ENCODE data around the gene DYNLT1.

DNA sequence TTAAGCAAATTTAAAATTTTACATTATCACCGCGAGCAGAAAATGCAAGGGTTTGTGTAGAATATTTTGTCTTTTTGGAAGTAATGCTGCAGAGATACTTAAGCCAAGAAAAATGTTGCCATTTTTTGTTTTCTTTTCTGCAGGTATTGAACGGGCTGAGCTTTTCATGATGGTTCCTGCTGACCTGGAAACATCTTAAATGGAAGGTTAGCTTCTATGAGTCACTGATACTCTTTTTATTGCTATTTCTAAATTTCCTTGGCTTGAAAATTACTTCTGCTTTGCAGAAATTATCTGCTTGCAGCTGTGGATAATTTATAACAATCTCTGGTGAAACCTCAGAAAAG, 18.0 kb upstream of the DYNLT1 start:
- TF ChIP-seq, protein P1, sequence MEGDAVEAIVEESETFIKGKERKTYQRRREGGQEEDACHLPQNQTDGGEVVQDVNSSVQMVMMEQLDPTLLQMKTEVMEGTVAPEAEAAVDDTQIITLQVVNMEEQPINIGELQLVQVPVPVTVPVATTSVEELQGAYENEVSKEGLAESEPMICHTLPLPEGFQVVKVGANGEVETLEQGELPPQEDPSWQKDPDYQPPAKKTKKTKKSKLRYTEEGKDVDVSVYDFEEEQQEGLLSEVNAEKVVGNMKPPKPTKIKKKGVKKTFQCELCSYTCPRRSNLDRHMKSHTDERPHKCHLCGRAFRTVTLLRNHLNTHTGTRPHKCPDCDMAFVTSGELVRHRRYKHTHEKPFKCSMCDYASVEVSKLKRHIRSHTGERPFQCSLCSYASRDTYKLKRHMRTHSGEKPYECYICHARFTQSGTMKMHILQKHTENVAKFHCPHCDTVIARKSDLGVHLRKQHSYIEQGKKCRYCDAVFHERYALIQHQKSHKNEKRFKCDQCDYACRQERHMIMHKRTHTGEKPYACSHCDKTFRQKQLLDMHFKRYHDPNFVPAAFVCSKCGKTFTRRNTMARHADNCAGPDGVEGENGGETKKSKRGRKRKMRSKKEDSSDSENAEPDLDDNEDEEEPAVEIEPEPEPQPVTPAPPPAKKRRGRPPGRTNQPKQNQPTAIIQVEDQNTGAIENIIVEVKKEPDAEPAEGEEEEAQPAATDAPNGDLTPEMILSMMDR (IDR thresholded peaks at IDR 0.05) = no peak
- no peak for TF ChIP-seq POLR2A (IDR thresholded peaks at IDR 0.05)

Measured in testis (tissue), 2 donors.